BJ (cell line): ENCODE results near the gene PCDHGA6. TPM values are rescaled to one million over a fixed set of nuclear protein-coding genes. Genes with fewer than 3 reads are reported as not detected.
"Not testable (repeated sequence)": the region's sequence is repeated elsewhere in the genome, so short reads cannot be mapped to it uniquely, and the experiment has no call there.

Experiments
- CTCF ChIA-PET: fragments of 350-600 bp; formaldehyde crosslinking; extraction: SDS; loops from one replicate; lab custom pipeline; 2021; ENCODE audit warnings: antibody characterized with exemption, inconsistent platforms; lab: Yijun Ruan, JAX
- POLR2A ChIA-PET: fragments of 300-600 bp; sonication (Branson Sonifier 250); formaldehyde crosslinking; extraction: SDS; loops from one replicate; lab custom pipeline; 2021; ENCODE audit warnings: antibody characterized with exemption; lab: Charles Lee
- DNase-seq: peaks from one replicate; pipeline ENCODE4 v3.0.0-alpha.2; 2011; ENCODE audit warnings: low read depth
- H3K27me3 ChIP-seq: 2 replicates; pipeline ENCODE4 v1.6.0; 2011; ENCODE audit warnings: low read length; ENCODE audit not compliant: control insufficient read depth, insufficient read depth
- H3K36me3 ChIP-seq: 2 replicates; pipeline ENCODE4 v1.5.1; 2011; ENCODE audit warnings: low read length; ENCODE audit not compliant: control insufficient read depth, insufficient read depth
- H3K4me3 ChIP-seq: 2 replicates; pipeline ENCODE4 v1.5.1; 2011; ENCODE audit warnings: low read depth, mild to moderate bottlenecking, control low read depth, low read length
- CTCF ChIP-seq: IDR thresholded peaks from 2 replicates; pipeline ENCODE4 v1.5.1; 2011; ENCODE audit warnings: low read depth, mild to moderate bottlenecking, control low read depth, inconsistent platforms, low read length, moderate library complexity; ENCODE audit not compliant: insufficient read depth
- polyA plus RNA-seq: library from polyadenylated mRNA; depleted of rRNA; stranded (reverse); fragments of >200 nt; gene quantifications from 2 replicates; pipeline ENCODE4 v1.2.3, GENCODE V29; 2011

PCDHGA6 gene
- polyA plus RNA-seq, 1 experiment: 4.3 TPM

GRCh38 chr5:141392429-141393198 is 18.9 kb downstream of the PCDHGA6 start, which contains the start of gene PCDHGA8:
Gene PCDHGA8 (plus strand): TSS chr5:141392633. CDS start chr5:141392814, 181 bp downstream.
- H3K36me3 ChIP-seq: 0 out of 2 replicates have a peak, but pooled peaks cover 2% of the 10 kb centered on the region
- CTCF ChIA-PET: interaction anchor here (0.6 to 4.7 kb wide), 10 partner anchors 20 to 171 kb away, joined by 3 to 19 read pairs (median 4); partner anchors contain the start of genes PCDHGA1, PCDHGA10, PCDHGA11 and PCDHGA4
- no peaks in the 10 kb centered on the region for H3K27me3 ChIP-seq
- DNase-seq: no peak
- POLR2A ChIA-PET: interaction anchor here (0.9 kb wide), 1 partner anchor 168 kb away, joined by 3 read pairs; no protein-coding TSS in a partner anchor
- peak within 1 kb of the TSS; percentile 14; the same call in 1 of the 2 replicates for H3K4me3 ChIP-seq
- 0 out of 2 replicates have a peak, but pooled peaks have one; percentile 18 for TF ChIP-seq CTCF

GRCh38 chr5:141393267-141393666 is 19.6 kb downstream of the PCDHGA6 start:
- ChIA-PET POLR2A (interaction anchor here (0.9 kb wide), 1 partner anchor 168 kb away, joined by 3 read pairs; no protein-coding TSS in a partner anchor), CTCF (interaction anchor here (0.6 to 4.7 kb wide), 7 partner anchors 20 to 171 kb away, joined by 3 to 19 read pairs (median 4); partner anchors contain the start of genes PCDHGA1, PCDHGA10, PCDHGA11 and PCDHGA4)
- TF ChIP-seq CTCF: no peak
- no peak for DNase-seq
- Histone ChIP-seq H3K27me3 (no peaks in the 10 kb centered on the region), H3K36me3 (0 out of 2 replicates have a peak, but pooled peaks cover 2% of the 10 kb centered on the region), H3K4me3 (no peak overlapping the region)

DNA sequence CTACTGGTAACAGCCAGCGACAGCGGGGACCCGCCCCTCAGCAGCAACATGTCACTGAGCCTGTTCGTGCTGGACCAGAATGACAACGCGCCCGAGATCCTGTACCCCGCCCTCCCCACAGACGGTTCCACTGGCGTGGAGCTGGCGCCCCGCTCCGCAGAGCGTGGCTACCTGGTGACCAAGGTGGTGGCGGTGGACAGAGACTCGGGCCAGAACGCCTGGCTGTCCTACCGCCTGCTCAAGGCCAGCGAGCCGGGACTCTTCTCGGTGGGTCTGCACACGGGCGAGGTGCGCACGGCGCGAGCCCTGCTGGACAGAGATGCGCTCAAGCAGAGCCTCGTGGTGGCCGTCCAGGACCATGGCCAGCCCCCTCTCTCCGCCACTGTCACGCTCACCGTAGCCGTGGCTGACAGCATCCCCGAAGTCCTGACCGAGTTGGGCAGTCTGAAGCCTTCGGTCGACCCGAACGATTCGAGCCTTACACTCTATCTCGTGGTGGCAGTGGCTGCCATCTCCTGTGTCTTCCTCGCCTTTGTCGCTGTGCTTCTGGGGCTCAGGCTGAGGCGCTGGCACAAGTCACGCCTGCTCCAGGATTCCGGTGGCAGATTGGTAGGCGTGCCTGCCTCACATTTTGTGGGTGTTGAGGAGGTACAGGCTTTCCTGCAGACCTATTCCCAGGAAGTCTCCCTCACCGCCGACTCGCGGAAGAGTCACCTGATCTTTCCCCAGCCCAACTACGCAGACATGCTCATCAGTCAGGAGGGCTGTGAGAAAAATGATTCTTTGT is 20.9 kb downstream of the PCDHGA6 start:
- H3K27me3 ChIP-seq, H3K4me3 ChIP-seq, DNase-seq, POLR2A ChIA-PET, H3K36me3 ChIP-seq: not testable (repeated sequence)
- CTCF ChIA-PET: interaction anchor here (0.6 to 4.7 kb wide), 7 partner anchors 18 to 170 kb away, joined by 3 to 28 read pairs (median 5); partner anchors contain the start of genes PCDHGA10 and PCDHGB3

GRCh38 chr5:141397756-141398551 is 24.3 kb downstream of the PCDHGA6 start, which contains the start of gene PCDHGB5:
Gene PCDHGB5 (plus strand): TSS chr5:141397947. CDS start chr5:141398128, 181 bp downstream.
- POLR2A ChIA-PET: interaction anchor here (0.9 kb wide), 1 partner anchor 160 kb away, joined by 4 read pairs; no protein-coding TSS in a partner anchor
- peak; percentile 63 for TF ChIP-seq CTCF
- peak within 1 kb of the TSS; percentile 35 for H3K4me3 ChIP-seq
- not testable (repeated sequence) for DNase-seq, H3K27me3 ChIP-seq, H3K36me3 ChIP-seq
- CTCF ChIA-PET: interaction anchor here (0.7 to 4.2 kb wide), 21 partner anchors 9 to 168 kb away, joined by 3 to 28 read pairs (median 4); partner anchors contain the start of genes PCDHGA1, PCDHGA10, PCDHGA11 and PCDHGA4
